ENCODE results near the gene AGPS.

The AGPS gene

GRCh38 chr2:177391822-177392372 is 676 bp upstream of the AGPS start:
- H3K4me3 ChIP-seq (replicated peaks in 1 of 2; ENCODE audit: low read depth in 2 of 2, low read length in 2 of 2) = peak overlapping the region; percentile 72 to 82
- DNase-seq (ENCODE audit: low read depth in 2 of 2) = no peak
- TF ChIP-seq CTCF (IDR thresholded peaks at IDR 0.05; ENCODE audit: low read depth, low read length) = no peak

GRCh38 chr2:177393203-177393755 is 706 bp downstream of the AGPS start:
- TF ChIP-seq CTCF (IDR thresholded peaks at IDR 0.05; ENCODE audit: low read depth, low read length) = no peak
- H3K4me3 ChIP-seq (replicated peaks in 1 of 2; ENCODE audit: low read depth in 2 of 2, low read length in 2 of 2) = peak overlapping the region; percentile 72 to 82
- DNase-seq (ENCODE audit: low read depth in 2 of 2) = peak in 1 of 2 donors; percentile 18

GRCh38 chr2:177393824-177394593 is 1.4 kb downstream of the AGPS start:
- TF ChIP-seq CTCF (IDR thresholded peaks at IDR 0.05; ENCODE audit: low read depth, low read length) = no peak
- H3K4me3 ChIP-seq (replicated peaks in 1 of 2; ENCODE audit: low read depth in 2 of 2, low read length in 2 of 2) = peak overlapping the region; percentile 72 to 82
- no peak for DNase-seq (ENCODE audit: low read depth in 2 of 2)

- TF ChIP-seq CTCF (IDR thresholded peaks at IDR 0.05; ENCODE audit: low read depth, low read length) = no peak
- H3K4me3 ChIP-seq (replicated peaks in 1 of 2; ENCODE audit: low read depth in 2 of 2, low read length in 2 of 2) = no peak overlapping the region
- no peak for DNase-seq (ENCODE audit: low read depth in 2 of 2)
These were observed 2.0 kb downstream of the AGPS start for GRCh38 chr2:177394594-177394973.

- no peak for TF ChIP-seq CTCF (IDR thresholded peaks at IDR 0.05; ENCODE audit: low read depth, low read length)
- no peak overlapping the region for H3K4me3 ChIP-seq (replicated peaks in 1 of 2; ENCODE audit: low read depth in 2 of 2, low read length in 2 of 2)
- no peak for DNase-seq (ENCODE audit: low read depth in 2 of 2)
These were observed 2.9 kb downstream of the AGPS start for GRCh38 chr2:177395351-177396065.

- peak; percentile 66 to 90 for DNase-seq (ENCODE audit: low read depth in 2 of 2)
- TF ChIP-seq CTCF (IDR thresholded peaks at IDR 0.05; ENCODE audit: low read depth, low read length) = no peak
- peak overlapping the region in 1 of 2 donors; percentile 8 for H3K4me3 ChIP-seq (replicated peaks in 1 of 2; ENCODE audit: low read depth in 2 of 2, low read length in 2 of 2)
These were observed 4.3 kb downstream of the AGPS start for GRCh38 chr2:177396703-177397460.
